WTC11 (cell line): ENCODE measurements around the gene PTPRF. TPM values are rescaled to one million over a fixed set of nuclear protein-coding genes. Genes with fewer than 3 reads are reported as not detected.

Experiments
- ATAC-seq: fragments of 200-7000 bp; cut with Tn5 transposase; 2 replicates; pipeline ENCODE4 v1.10.0; 2021; ENCODE audit warnings: mild to moderate bottlenecking, moderate library complexity
- CTCF ChIA-PET: fragments of 300-600 bp; sonication (Branson Sonifier 250); formaldehyde crosslinking; loops from one replicate; lab custom pipeline; 2021; ENCODE audit warnings: antibody characterized with exemption; lab: Charles Lee
- POLR2A ChIA-PET: fragments of 350-600 bp; sonication (Branson Sonifier 250); formaldehyde crosslinking; loops from one replicate; lab custom pipeline; 2021; ENCODE audit warnings: antibody characterized with exemption; lab: Charles Lee
- DNase-seq: peaks from one replicate; pipeline ENCODE4 v3.0.0; 2021; ENCODE audit warnings: low spot score
- H3K27ac Mint-ChIP-seq: 2 replicates; pipeline ENCODE4 v1.8.0; 2021; ENCODE audit warnings: mixed read lengths
- H3K27me3 Mint-ChIP-seq: 2 replicates; pipeline ENCODE4 v1.8.0; 2021; ENCODE audit warnings: low read depth, mild to moderate bottlenecking, moderate library complexity, mixed read lengths
- H3K36me3 Mint-ChIP-seq: 2 replicates; pipeline ENCODE4 v1.8.0; 2021; ENCODE audit warnings: mixed read lengths
- H3K4me1 Mint-ChIP-seq: 2 replicates; pipeline ENCODE4 v1.8.0; 2022; ENCODE audit warnings: mixed read lengths
- H3K4me3 Mint-ChIP-seq: 2 replicates; pipeline ENCODE4 v1.8.0; 2021; ENCODE audit warnings: mild to moderate bottlenecking, moderate library complexity, mixed read lengths
- H3K9me3 Mint-ChIP-seq: 2 replicates; pipeline ENCODE4 v1.8.0; 2021; ENCODE audit warnings: mixed read lengths
- ATF1 ChIP-seq: sonication (generic); formaldehyde crosslinking; IDR thresholded peaks from 2 replicates; pipeline ENCODE4 v1.8.1; 2023; ENCODE audit warnings: mild to moderate bottlenecking, moderate library complexity, missing genetic modification reagents
- CDX4 ChIP-seq: fragments of 250-450 bp; sonication (Bioruptor Pico); IDR thresholded peaks from 2 replicates; pipeline ENCODE4 v1.9.0; 2021; ENCODE audit warnings: moderate library complexity, mild to moderate bottlenecking, inconsistent platforms, borderline replicate concordance
- CREM ChIP-seq: sonication (generic); formaldehyde crosslinking; IDR thresholded peaks from 2 replicates; pipeline ENCODE4 v1.8.1; 2022; ENCODE audit warnings: mild to moderate bottlenecking, missing genetic modification reagents, moderate library complexity
- CTCF ChIP-seq: fragments of 200-600 bp; IDR thresholded peaks from 2 replicates; pipeline ENCODE4 v1.8.0; 2022; ENCODE audit warnings: antibody characterized with exemption
- ERG ChIP-seq: fragments of 250-450 bp; sonication (Bioruptor Pico); IDR thresholded peaks from 2 replicates; pipeline ENCODE4 v1.8.0; 2021; ENCODE audit warnings: mild to moderate bottlenecking
- FOXK1 ChIP-seq: sonication (generic); formaldehyde crosslinking; IDR thresholded peaks from 2 replicates; pipeline ENCODE4 v1.8.0; 2022; ENCODE audit warnings: mild to moderate bottlenecking, moderate library complexity, missing genetic modification reagents
- FOXP1 ChIP-seq: sonication (generic); formaldehyde crosslinking; IDR thresholded peaks from 2 replicates; pipeline ENCODE4 v1.8.0; 2022; ENCODE audit warnings: missing genetic modification reagents, mild to moderate bottlenecking, moderate library complexity, borderline replicate concordance
- GABPB1 ChIP-seq: sonication (generic); formaldehyde crosslinking; IDR thresholded peaks from 2 replicates; pipeline ENCODE4 v1.8.1; 2023; ENCODE audit warnings: mild to moderate bottlenecking, missing genetic modification reagents
- GTF2I ChIP-seq: fragments of 250-450 bp; sonication (Bioruptor Pico); conservative IDR thresholded peaks from 2 replicates; pipeline ENCODE4 v1.4.0; 2021; ENCODE audit warnings: mild to moderate bottlenecking
- HMGA2 ChIP-seq: fragments of 250-450 bp; sonication (Bioruptor Pico); IDR thresholded peaks from 2 replicates; pipeline ENCODE4 v1.4.0; 2021; ENCODE audit warnings: mild to moderate bottlenecking, moderate library complexity
- JUN ChIP-seq: sonication (generic); formaldehyde crosslinking; IDR thresholded peaks from 2 replicates; pipeline ENCODE4 v1.8.0; 2023; ENCODE audit warnings: mild to moderate bottlenecking, missing genetic modification reagents
- MLX ChIP-seq: sonication (generic); formaldehyde crosslinking; IDR thresholded peaks from 2 replicates; pipeline ENCODE4 v1.8.1; 2023; ENCODE audit warnings: mild to moderate bottlenecking, missing genetic modification reagents, moderate library complexity
- NR1H2 ChIP-seq: sonication (generic); formaldehyde crosslinking; IDR thresholded peaks from 2 replicates; pipeline ENCODE4 v1.9.0; 2021; ENCODE audit warnings: mild to moderate bottlenecking, moderate library complexity, missing genetic modification reagents
- NR3C1 ChIP-seq: sonication (generic); formaldehyde crosslinking; conservative IDR thresholded peaks from 2 replicates; pipeline ENCODE4 v1.8.1; 2023; ENCODE audit warnings: low read depth, mild to moderate bottlenecking, missing genetic modification reagents
- PRDM15 ChIP-seq: sonication (generic); formaldehyde crosslinking; IDR thresholded peaks from 2 replicates; pipeline ENCODE4 v1.8.0; 2022; ENCODE audit warnings: missing genetic modification reagents
- RORB ChIP-seq: fragments of 250-450 bp; sonication (Bioruptor Pico); IDR thresholded peaks from 2 replicates; pipeline ENCODE4 v1.9.0; 2021; ENCODE audit warnings: mild to moderate bottlenecking
- SMAD3 ChIP-seq: sonication (generic); formaldehyde crosslinking; IDR thresholded peaks from 2 replicates; pipeline ENCODE4 v1.8.0; 2022; ENCODE audit warnings: missing genetic modification reagents, mild to moderate bottlenecking, borderline replicate concordance
- SMAD4 ChIP-seq: sonication (generic); formaldehyde crosslinking; IDR thresholded peaks from 2 replicates; pipeline ENCODE4 v1.8.0; 2022; ENCODE audit warnings: mild to moderate bottlenecking, missing genetic modification reagents
- ZBTB21 ChIP-seq: sonication (generic); formaldehyde crosslinking; IDR thresholded peaks from 2 replicates; pipeline ENCODE4 v1.8.1; 2023; ENCODE audit warnings: mild to moderate bottlenecking, missing genetic modification reagents, borderline replicate concordance
- ZNF263 ChIP-seq: sonication (generic); formaldehyde crosslinking; IDR thresholded peaks from 2 replicates; pipeline ENCODE4 v1.8.1; 2022; ENCODE audit warnings: low read depth, mild to moderate bottlenecking, moderate library complexity, missing genetic modification reagents
- total RNA-seq: library from RNA; stranded (reverse); gene quantifications from 3 replicates; pipeline ENCODE4 v1.2.3, GENCODE V29; 2021
- TF ChIP-seq, protein P1 (sequence below): sonication (generic); formaldehyde crosslinking; IDR thresholded peaks from 2 replicates; pipeline ENCODE4 v1.8.1; 2022; ENCODE audit warnings: mild to moderate bottlenecking, moderate library complexity, missing genetic modification reagents

The PTPRF gene
- total RNA-seq, 1 experiment from 2014 or later: 248 TPM

- no peak for TF ChIP-seq ERG (CRISPR knock-in tag)
- TF ChIP-seq MLX (CRISPR knock-in tag): no peak
- TF ChIP-seq, protein P1, sequence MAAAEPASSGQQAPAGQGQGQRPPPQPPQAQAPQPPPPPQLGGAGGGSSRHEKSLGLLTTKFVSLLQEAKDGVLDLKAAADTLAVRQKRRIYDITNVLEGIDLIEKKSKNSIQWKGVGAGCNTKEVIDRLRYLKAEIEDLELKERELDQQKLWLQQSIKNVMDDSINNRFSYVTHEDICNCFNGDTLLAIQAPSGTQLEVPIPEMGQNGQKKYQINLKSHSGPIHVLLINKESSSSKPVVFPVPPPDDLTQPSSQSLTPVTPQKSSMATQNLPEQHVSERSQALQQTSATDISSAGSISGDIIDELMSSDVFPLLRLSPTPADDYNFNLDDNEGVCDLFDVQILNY (CRISPR knock-in tag): no peak
- TF ChIP-seq FOXK1: no peak
- TF ChIP-seq GABPB1: no peak
- no peak for TF ChIP-seq ATF1
- TF ChIP-seq JUN (CRISPR knock-in tag): no peak
- TF ChIP-seq NR3C1 (CRISPR knock-in tag): no peak
- no peak for TF ChIP-seq NR1H2 (CRISPR knock-in tag)
- no peak for TF ChIP-seq ZNF263
- no peak for TF ChIP-seq FOXP1
- TF ChIP-seq SMAD4 (CRISPR knock-in tag): no peak
- TF ChIP-seq ZBTB21 (CRISPR knock-in tag): no peak
Measured at GRCh38 chr1:43491061-43491460, 39.6 kb upstream of the PTPRF start (continued).

DNA sequence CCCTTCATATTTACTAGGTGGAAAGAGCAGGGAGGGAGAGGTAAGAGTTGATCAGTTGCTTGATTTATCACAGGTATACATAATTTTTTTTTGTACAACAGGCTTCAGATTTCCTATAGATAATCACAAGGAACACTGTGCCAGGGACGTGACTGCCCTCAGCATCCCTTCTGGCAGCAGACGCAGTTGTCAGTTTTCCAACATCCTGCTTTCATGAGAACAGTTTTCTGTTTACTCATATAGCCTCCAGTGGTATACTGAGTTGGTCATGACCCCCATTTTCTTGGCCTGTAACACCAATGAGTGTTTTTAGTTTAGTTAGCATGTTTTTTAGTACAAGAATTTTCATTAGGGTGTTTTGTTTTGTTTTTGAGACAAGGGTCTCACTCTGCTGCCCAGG, 37.9 kb upstream of the PTPRF start:
- DNase-seq (no peak), ATAC-seq (no peak)
- Mint-ChIP-seq H3K27me3 (peaks cover 16% of the 10 kb centered on the region), H3K36me3 (peaks cover 11% of the 10 kb centered on the region), H3K27ac (no peak overlapping the region), H3K9me3 (peaks cover 29% of the 10 kb centered on the region), H3K4me3 (no peak overlapping the region), H3K4me1 (peaks cover 18% of the 10 kb centered on the region)
- ChIA-PET POLR2A (no interaction called here), CTCF (interaction anchor here (1.6 kb wide), 1 partner anchor 442 kb away, joined by 5 read pairs; no protein-coding TSS in a partner anchor)
- TF ChIP-seq GTF2I (CRISPR knock-in tag) (no peak), CREM (no peak), CDX4 (no peak), CTCF (no peak), NR1H2 (CRISPR knock-in tag) (no peak), PRDM15 (CRISPR knock-in tag) (no peak), JUN (CRISPR knock-in tag) (no peak), SMAD3 (CRISPR knock-in tag) (no peak), GABPB1 (no peak), RORB (CRISPR knock-in tag) (no peak), HMGA2 (CRISPR knock-in tag) (no peak), SMAD4 (CRISPR knock-in tag) (no peak)
- TF ChIP-seq, protein P1 (CRISPR knock-in tag): no peak
